ENCODE measurements around the gene CSPG4.

DNA sequence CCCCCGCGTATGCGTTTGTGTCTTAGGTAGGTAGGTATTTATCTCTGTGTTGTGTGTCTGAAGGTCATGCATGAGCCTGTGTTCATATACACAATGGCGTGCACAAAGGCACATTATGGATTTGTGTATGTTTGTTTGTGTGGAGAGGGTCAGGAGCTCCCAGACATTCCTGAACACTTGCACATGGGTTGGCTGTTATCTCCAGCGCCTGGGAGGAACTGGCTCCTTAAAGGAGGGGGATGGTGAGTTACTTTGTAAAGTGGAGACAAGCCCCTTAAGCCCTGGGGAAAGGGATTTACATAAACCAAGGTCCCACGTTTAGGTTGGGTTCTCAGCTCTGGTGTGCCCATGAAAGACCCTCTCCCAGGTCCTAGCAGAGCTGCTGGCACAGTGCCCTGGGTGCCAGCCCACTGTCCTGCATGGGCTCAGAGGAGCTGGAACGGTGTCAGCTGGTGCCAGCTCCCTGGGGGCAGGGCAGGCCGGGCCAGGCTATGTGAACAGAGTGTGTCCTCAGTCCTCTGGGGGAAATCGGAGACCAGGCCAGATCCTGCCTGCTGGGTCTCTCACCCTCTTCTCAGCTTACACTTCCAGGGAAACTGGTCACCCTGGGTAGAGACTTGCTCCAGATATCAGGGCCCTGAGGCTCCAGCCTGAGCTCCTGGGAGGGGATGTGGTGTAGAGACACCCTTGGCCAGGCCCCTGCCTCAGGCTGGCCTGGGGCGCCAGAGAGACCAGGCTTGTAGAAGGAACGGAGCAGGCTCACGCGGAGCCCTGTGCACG is 39.8 kb downstream of the CSPG4 start:
- TF ChIP-seq, protein P1, sequence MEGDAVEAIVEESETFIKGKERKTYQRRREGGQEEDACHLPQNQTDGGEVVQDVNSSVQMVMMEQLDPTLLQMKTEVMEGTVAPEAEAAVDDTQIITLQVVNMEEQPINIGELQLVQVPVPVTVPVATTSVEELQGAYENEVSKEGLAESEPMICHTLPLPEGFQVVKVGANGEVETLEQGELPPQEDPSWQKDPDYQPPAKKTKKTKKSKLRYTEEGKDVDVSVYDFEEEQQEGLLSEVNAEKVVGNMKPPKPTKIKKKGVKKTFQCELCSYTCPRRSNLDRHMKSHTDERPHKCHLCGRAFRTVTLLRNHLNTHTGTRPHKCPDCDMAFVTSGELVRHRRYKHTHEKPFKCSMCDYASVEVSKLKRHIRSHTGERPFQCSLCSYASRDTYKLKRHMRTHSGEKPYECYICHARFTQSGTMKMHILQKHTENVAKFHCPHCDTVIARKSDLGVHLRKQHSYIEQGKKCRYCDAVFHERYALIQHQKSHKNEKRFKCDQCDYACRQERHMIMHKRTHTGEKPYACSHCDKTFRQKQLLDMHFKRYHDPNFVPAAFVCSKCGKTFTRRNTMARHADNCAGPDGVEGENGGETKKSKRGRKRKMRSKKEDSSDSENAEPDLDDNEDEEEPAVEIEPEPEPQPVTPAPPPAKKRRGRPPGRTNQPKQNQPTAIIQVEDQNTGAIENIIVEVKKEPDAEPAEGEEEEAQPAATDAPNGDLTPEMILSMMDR (optimal IDR thresholded peaks at IDR 0.05 in 1 of 3, IDR thresholded peaks at IDR 0.05 in 1 of 3, conservative IDR thresholded peaks at IDR 0.05 in 1 of 3; ENCODE audit: extremely low read depth in 1 of 3, insufficient read depth in 2 of 3, low read length in 3 of 3): no peak
- TF ChIP-seq EZH2 (IDR thresholded peaks at IDR 0.05; ENCODE audit: low read length): no peak
